Activated CD4-positive, alpha-beta memory T cell treated with anti-CD3 and anti-CD28 coated beads, Interleukin-2, amount 10 ng/mL, durations not matched to agents 7 days and 5 days (primary cell): ENCODE measurements around the gene KDM1B. TPM values are rescaled to one million over a fixed set of nuclear protein-coding genes. Genes with fewer than 3 reads are reported as not detected.
"Not testable (repeated sequence)": the region's sequence is repeated elsewhere in the genome, so short reads cannot be mapped to it uniquely, and the experiment has no call there.

Experiments
- CTCF ChIA-PET: fragments of 350-600 bp; sonication (Branson Sonifier 250); formaldehyde crosslinking; loops from one replicate; lab custom pipeline; 2021; ENCODE audit warnings: antibody characterized with exemption, inconsistent platforms; lab: Charles Lee
- POLR2A ChIA-PET: fragments of 350-600 bp; sonication (Branson Sonifier 250); formaldehyde crosslinking; loops from one replicate; lab custom pipeline; 2021; ENCODE audit warnings: antibody characterized with exemption; lab: Charles Lee
- DNase-seq: peaks from one replicate; pipeline ENCODE4 v3.0.0-alpha.2; 2020
- H3K27ac Mint-ChIP-seq: one replicate; pipeline ENCODE4 v1.8.0; 2021; ENCODE audit warnings: mild to moderate bottlenecking, mixed read lengths
- H3K27me3 Mint-ChIP-seq: one replicate; pipeline ENCODE4 v1.8.0; 2021; ENCODE audit warnings: mixed read lengths
- H3K36me3 Mint-ChIP-seq: one replicate; pipeline ENCODE4 v1.8.0; 2021; ENCODE audit warnings: low read depth, mixed read lengths
- H3K4me1 Mint-ChIP-seq: one replicate; pipeline ENCODE4 v1.8.0; 2021; ENCODE audit warnings: mixed read lengths
- H3K4me3 Mint-ChIP-seq: one replicate; pipeline ENCODE4 v1.8.0; 2021; ENCODE audit warnings: mild to moderate bottlenecking, mixed read lengths
- H3K9me3 Mint-ChIP-seq: one replicate; pipeline ENCODE4 v1.8.0; 2021; ENCODE audit warnings: mixed read lengths
- total RNA-seq, 2 experiments: library from RNA; stranded (reverse); gene quantifications; one replicate each; pipeline ENCODE4 v1.2.3, GENCODE V29; 2021

KDM1B gene
- total RNA-seq, 2 experiments from 2014 or later, result 9.1 to 10.8 TPM

DNA sequence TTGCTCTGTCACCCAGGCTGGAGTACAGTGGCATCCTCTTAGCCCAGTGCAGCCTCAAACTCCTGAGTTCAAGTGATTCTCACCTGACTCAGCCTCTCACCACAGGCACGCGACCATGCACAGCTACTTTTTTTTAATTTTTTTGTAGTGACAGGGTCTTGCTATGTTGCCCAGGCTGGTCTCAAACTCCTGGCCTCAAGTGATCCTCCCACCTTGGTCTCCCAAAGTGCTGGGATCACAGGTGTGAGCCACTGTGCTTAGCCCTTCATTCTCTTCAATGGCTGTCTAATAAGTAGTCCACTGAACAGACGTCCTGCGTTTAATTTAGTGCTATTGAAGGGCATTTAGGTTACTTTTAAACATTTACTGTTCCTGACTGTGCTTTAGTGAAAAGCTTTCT, 27.3 kb downstream of the KDM1B start:
- ChIA-PET POLR2A (no interaction called here), CTCF (no interaction called here)
- Mint-ChIP-seq H3K9me3 (no peaks in the 10 kb centered on the region), H3K27me3 (no peaks in the 10 kb centered on the region), H3K36me3 (peaks cover 6% of the 10 kb centered on the region), H3K4me1 (peaks cover 2% of the 10 kb centered on the region), H3K4me3 (no peak overlapping the region), H3K27ac (no peak overlapping the region)
- no peak for DNase-seq

GRCh38 chr6:18183766-18184165, 28.5 kb downstream of the KDM1B start:
- CTCF ChIA-PET, result interaction anchor here (0.6 kb wide), 1 partner anchor 12 kb away, joined by 5 read pairs; no protein-coding TSS in a partner anchor
- POLR2A ChIA-PET, result no interaction called here
- no peak for DNase-seq
- H3K27me3 Mint-ChIP-seq, result no peaks in the 10 kb centered on the region
- peaks cover 6% of the 10 kb centered on the region for H3K36me3 Mint-ChIP-seq
- peaks cover 2% of the 10 kb centered on the region for H3K4me1 Mint-ChIP-seq
- no peaks in the 10 kb centered on the region for H3K9me3 Mint-ChIP-seq
- H3K4me3 Mint-ChIP-seq, result no peak overlapping the region
- H3K27ac Mint-ChIP-seq, result no peak overlapping the region

DNA sequence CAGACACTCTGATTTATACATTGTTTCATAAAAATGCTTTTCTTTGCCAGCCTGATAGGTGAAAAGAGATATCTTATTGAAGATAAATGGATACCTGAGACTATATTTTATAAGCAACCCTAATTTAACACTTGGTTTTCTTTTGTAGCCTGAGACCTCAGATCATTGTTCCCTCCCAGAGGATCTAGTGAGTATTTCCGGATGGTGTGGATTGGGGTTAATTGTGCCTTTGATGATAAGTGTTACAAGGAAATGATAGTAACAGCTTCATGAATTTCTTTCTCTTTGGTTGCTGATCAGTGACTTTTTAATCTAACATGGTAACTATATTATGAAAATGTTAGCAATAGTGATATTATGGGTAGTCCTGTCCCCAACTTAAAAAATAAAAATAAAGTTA, 30.4 kb downstream of the KDM1B start:
- H3K9me3 Mint-ChIP-seq, result no peaks in the 10 kb centered on the region
- peaks cover 2% of the 10 kb centered on the region for H3K4me1 Mint-ChIP-seq
- ChIA-PET CTCF (no interaction called here), POLR2A (no interaction called here)
- no peaks in the 10 kb centered on the region for H3K36me3 Mint-ChIP-seq
- no peak for DNase-seq
- H3K27ac Mint-ChIP-seq, result no peak overlapping the region
- no peaks in the 10 kb centered on the region for H3K27me3 Mint-ChIP-seq
- H3K4me3 Mint-ChIP-seq, result no peak overlapping the region

GRCh38 chr6:18186033-18186432, 30.8 kb downstream of the KDM1B start:
- Mint-ChIP-seq H3K27ac (no peak overlapping the region), H3K4me1 (peaks cover 2% of the 10 kb centered on the region), H3K36me3 (no peaks in the 10 kb centered on the region), H3K9me3 (no peaks in the 10 kb centered on the region), H3K27me3 (no peaks in the 10 kb centered on the region), H3K4me3 (no peak overlapping the region)
- no peak for DNase-seq
- ChIA-PET POLR2A (no interaction called here), CTCF (no interaction called here)

GRCh38 chr6:18186540-18187250, 31.5 kb downstream of the KDM1B start:
- ChIA-PET POLR2A (no interaction called here), CTCF (no interaction called here)
- DNase-seq, result no peak
- H3K27ac Mint-ChIP-seq, result no peak overlapping the region
- peaks cover 2% of the 10 kb centered on the region for H3K4me1 Mint-ChIP-seq
- H3K27me3 Mint-ChIP-seq, result no peaks in the 10 kb centered on the region
- H3K4me3 Mint-ChIP-seq, result no peak overlapping the region
- H3K9me3 Mint-ChIP-seq, result no peaks in the 10 kb centered on the region
- no peaks in the 10 kb centered on the region for H3K36me3 Mint-ChIP-seq

DNA sequence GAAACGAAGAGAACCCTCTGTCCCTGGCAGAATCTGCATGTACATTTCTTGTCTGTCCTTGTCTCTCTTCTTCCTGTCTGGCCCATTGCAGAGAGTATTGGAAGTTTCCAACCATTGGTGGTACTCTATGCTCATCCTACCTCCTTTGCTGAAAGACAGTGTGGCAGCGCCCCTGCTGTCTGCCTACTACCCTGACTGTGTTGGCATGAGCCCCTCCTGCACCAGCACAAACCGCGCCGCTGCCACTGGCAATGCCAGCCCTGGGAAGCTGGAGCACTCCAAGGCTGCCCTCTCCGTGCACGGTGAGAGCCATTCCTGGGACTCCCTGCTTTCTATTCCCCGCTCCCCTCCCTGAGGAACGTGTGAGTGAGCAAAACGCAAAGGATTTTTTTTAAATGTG, 32.5 kb downstream of the KDM1B start:
- no peak for DNase-seq
- H3K27me3 Mint-ChIP-seq, result no peaks in the 10 kb centered on the region
- H3K4me1 Mint-ChIP-seq, result peaks cover 2% of the 10 kb centered on the region
- CTCF ChIA-PET, result no interaction called here
- POLR2A ChIA-PET, result no interaction called here
- no peak overlapping the region for H3K27ac Mint-ChIP-seq
- H3K36me3 Mint-ChIP-seq, result no peaks in the 10 kb centered on the region
- no peak overlapping the region for H3K4me3 Mint-ChIP-seq
- no peaks in the 10 kb centered on the region for H3K9me3 Mint-ChIP-seq

DNA sequence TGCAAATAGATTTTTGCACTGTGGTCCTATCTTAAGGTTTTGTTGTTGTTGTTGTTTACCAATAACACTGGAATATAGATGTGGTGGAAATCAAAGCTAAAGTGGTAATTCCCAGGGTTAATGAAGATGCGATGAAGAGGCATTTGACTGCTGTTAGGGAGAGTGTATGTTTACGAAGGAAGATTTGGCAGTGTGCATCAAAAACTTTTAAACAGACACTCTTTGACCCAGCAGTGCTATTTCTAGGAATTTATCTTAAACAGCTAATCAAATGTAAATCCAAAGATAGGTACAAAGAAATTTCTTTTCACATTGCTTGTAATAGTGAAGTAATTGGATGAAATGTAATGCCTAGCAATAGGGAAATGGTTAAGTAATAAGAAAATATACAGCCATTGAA, 34.0 kb downstream of the KDM1B start:
- CTCF ChIA-PET, result no interaction called here
- peaks cover 2% of the 10 kb centered on the region for H3K4me1 Mint-ChIP-seq
- H3K4me3 Mint-ChIP-seq, result no peak overlapping the region

GRCh38 chr6:18192026-18192425, 36.8 kb downstream of the KDM1B start:
- H3K9me3 Mint-ChIP-seq, result no peaks in the 10 kb centered on the region
- no peaks in the 10 kb centered on the region for H3K36me3 Mint-ChIP-seq
- H3K4me1 Mint-ChIP-seq, result no peaks in the 10 kb centered on the region
- no peak overlapping the region for H3K27ac Mint-ChIP-seq
- DNase-seq, result no peak
- H3K27me3 Mint-ChIP-seq, result no peaks in the 10 kb centered on the region
- POLR2A ChIA-PET, result no interaction called here
- CTCF ChIA-PET, result no interaction called here
- H3K4me3 Mint-ChIP-seq, result no peak overlapping the region

More for the DNA sequence above, 34.0 kb downstream of the KDM1B start:
- POLR2A ChIA-PET, result no interaction called here
- Mint-ChIP-seq H3K27ac (no peak overlapping the region), H3K27me3 (no peaks in the 10 kb centered on the region), H3K9me3 (no peaks in the 10 kb centered on the region), H3K36me3 (no peaks in the 10 kb centered on the region)
- no peak for DNase-seq

GRCh38 chr6:18203786-18204185, 48.6 kb downstream of the KDM1B start:
- Mint-ChIP-seq H3K9me3 (no peaks in the 10 kb centered on the region), H3K27ac (no peak overlapping the region), H3K36me3 (peaks cover 3% of the 10 kb centered on the region), H3K27me3 (no peaks in the 10 kb centered on the region), H3K4me1 (no peaks in the 10 kb centered on the region), H3K4me3 (no peak overlapping the region)
- POLR2A ChIA-PET, result no interaction called here
- DNase-seq, result no peak
- CTCF ChIA-PET, result no interaction called here

- Mint-ChIP-seq H3K4me3 (no peak overlapping the region), H3K36me3 (peaks cover 3% of the 10 kb centered on the region), H3K4me1 (no peaks in the 10 kb centered on the region), H3K27me3 (no peaks in the 10 kb centered on the region), H3K9me3 (no peaks in the 10 kb centered on the region), H3K27ac (no peak overlapping the region)
- DNase-seq, result no peak
- ChIA-PET POLR2A (no interaction called here), CTCF (no interaction called here)
Observed at GRCh38 chr6:18204691-18205090, 49.5 kb downstream of the KDM1B start.

GRCh38 chr6:18206591-18206990, 51.4 kb downstream of the KDM1B start:
- Mint-ChIP-seq H3K4me3 (no peak overlapping the region), H3K4me1 (peaks cover 9% of the 10 kb centered on the region), H3K27me3 (no peaks in the 10 kb centered on the region), H3K36me3 (no peaks in the 10 kb centered on the region), H3K27ac (no peak overlapping the region), H3K9me3 (no peaks in the 10 kb centered on the region)
- no peak for DNase-seq
- CTCF ChIA-PET, result no interaction called here
- POLR2A ChIA-PET, result no interaction called here

DNA sequence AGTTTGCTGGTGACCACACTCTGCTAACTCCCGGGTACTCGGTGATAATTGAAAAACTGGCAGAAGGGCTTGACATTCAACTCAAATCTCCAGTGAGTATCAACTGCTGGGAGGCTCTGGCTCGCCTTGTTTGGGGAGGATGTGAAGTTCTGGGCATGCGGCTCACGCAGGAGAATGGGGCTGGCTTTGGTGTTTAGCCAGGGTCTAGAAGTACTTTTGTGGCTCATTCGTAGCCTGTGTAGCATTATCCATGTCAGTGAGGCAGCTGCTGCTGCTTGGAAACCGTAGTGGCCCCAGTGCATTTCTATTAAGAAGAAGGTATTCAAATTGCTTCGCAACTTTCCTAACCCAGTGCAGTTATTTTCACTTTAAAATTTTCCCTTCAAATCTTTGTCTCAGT, 52.2 kb downstream of the KDM1B start:
- Mint-ChIP-seq H3K27ac (no peak overlapping the region), H3K36me3 (no peaks in the 10 kb centered on the region), H3K27me3 (no peaks in the 10 kb centered on the region), H3K4me3 (no peak overlapping the region), H3K9me3 (no peaks in the 10 kb centered on the region), H3K4me1 (peaks cover 14% of the 10 kb centered on the region)
- POLR2A ChIA-PET, result no interaction called here
- DNase-seq, result no peak
- CTCF ChIA-PET, result interaction anchor here (0.6 kb wide), 1 partner anchor 138 kb away, joined by 4 read pairs; no protein-coding TSS in a partner anchor

GRCh38 chr6:18207949-18208348, 52.7 kb downstream of the KDM1B start:
- peaks cover 19% of the 10 kb centered on the region for H3K4me1 Mint-ChIP-seq
- H3K9me3 Mint-ChIP-seq, result no peaks in the 10 kb centered on the region
- H3K36me3 Mint-ChIP-seq, result no peaks in the 10 kb centered on the region
- no peak overlapping the region for H3K27ac Mint-ChIP-seq
- ChIA-PET POLR2A (no interaction called here), CTCF (no interaction called here)
- DNase-seq, result no peak
- H3K27me3 Mint-ChIP-seq, result no peaks in the 10 kb centered on the region
- no peak overlapping the region for H3K4me3 Mint-ChIP-seq

DNA sequence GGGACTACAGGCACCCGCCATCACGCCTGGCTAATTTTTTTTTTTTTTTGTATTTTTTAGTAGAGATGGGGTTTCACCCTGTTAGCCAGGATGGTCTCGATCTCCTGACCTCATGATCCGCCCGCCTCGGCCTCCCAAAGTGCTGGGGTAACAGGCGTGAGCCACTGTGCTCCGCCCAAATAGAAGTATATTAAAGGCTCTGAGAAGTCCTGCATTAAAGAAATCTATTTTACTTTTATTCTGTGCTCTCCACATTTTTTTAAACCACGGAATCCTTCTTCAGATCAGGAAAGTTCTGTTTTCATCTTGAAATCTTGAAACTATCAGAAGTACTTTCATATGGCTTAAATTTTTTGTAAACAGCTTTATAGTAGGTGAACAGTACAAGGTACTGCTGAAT, 53.6 kb downstream of the KDM1B start:
- POLR2A ChIA-PET, H3K27ac Mint-ChIP-seq, H3K4me3 Mint-ChIP-seq, CTCF ChIA-PET, H3K36me3 Mint-ChIP-seq, DNase-seq, H3K9me3 Mint-ChIP-seq, H3K27me3 Mint-ChIP-seq: not testable (repeated sequence)
- H3K4me1 Mint-ChIP-seq, result peaks cover 27% of the 10 kb centered on the region
